Right renal pelvis (tissue), 4 donors: ENCODE data around the gene S100A8. TPM values are rescaled to one million over a fixed set of nuclear protein-coding genes. Genes with fewer than 3 reads are reported as not detected.

Experiments used
- DNase-seq, 4 donors: peaks; one replicate each; pipeline ENCODE4 v3.0.0-alpha.2; 2013; ENCODE audit warnings: low read depth in 4 of 4, low spot score in 3 of 4, missing footprints in 1 of 4
- polyA plus RNA-seq, 4 donors: library from polyadenylated mRNA; unstranded; fragments of 120-200 nt; gene quantifications; one replicate each; pipeline ENCODE4 v1.2.1, GENCODE V29; 2013; ENCODE audit not compliant: insufficient read length in 4 of 4

The S100A8 gene
- polyA plus RNA-seq, 4 donors, result 4.5 to 15.2 (median 10.9) TPM

GRCh38 chr1:153393926-153394325 is 3.1 kb upstream of the S100A8 start:
- no peak for DNase-seq

- DNase-seq, result no peak
Observed at GRCh38 chr1:153392822-153393221, 1.9 kb upstream of the S100A8 start.

DNA sequence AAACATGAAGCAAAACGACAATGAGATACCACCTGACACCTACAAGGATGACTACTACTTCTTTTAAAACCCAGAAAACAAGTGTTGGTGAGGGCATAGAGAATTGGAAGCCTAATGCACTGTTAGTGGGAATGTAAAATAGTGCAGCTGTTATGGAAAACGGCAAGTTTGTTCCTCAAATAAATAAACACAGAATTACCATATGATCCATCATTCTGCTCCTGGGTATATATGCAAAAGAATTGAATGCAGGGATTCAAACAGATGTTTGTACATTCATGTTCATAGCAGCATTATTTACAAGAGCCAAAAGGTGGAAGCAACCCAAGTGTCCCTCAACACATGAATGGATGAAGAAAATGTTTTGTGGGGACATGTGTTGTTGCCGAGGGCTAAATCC is 1.4 kb upstream of the S100A8 start:
- DNase-seq, result no peak

GRCh38 chr1:153389973-153390879 is 647 bp downstream of the S100A8 start:
- no peak for DNase-seq

GRCh38 chr1:153389401-153389800 is 1.5 kb downstream of the S100A8 start:
- DNase-seq, result no peak

- DNase-seq, result no peak
Observed at GRCh38 chr1:153387785-153388184, 3.1 kb downstream of the S100A8 start.

DNA sequence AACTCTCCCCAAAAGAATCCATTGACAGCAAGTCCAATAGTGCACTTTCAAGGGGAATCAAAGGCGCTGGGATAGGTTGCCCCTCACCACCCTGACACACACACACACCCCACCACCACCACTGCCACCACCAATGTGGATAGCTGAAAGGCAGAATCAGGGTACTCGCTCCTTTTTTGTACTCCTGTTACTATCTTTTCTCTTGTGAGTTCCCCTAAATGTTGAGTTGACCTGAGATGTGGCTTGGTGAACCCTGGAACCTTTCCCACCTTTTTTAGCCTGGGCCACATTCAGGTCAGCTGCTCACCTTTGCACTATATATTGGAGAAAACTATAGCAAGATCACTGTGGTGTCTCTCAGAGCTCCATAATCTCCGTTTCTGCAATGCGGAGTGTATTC is 3.9 kb downstream of the S100A8 start:
- DNase-seq, result no peak

DNA sequence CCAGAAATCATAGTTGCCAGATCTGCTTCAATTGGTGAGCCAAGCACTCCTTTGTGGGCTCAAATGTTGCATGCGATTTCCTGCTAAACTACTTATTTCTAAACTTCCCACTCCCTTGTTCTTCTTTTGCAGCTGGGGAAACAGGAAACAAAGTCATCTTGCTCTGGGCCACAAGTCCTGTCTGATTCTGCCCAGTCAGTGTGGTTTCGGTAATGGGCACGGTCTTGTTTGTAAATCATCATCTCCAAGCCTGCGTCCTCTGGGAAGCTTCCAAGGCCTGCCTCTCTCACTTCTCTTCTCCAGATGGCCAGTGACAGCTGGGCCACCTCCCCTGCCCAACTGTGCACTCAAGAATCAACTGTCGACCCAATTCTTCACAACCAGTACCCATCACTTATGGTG is 4.4 kb downstream of the S100A8 start:
- no peak for DNase-seq

GRCh38 chr1:153384958-153385580 is 5.8 kb downstream of the S100A8 start:
- DNase-seq, result no peak

GRCh38 chr1:153380711-153381110 is 10.2 kb downstream of the S100A8 start:
- no peak for DNase-seq

DNA sequence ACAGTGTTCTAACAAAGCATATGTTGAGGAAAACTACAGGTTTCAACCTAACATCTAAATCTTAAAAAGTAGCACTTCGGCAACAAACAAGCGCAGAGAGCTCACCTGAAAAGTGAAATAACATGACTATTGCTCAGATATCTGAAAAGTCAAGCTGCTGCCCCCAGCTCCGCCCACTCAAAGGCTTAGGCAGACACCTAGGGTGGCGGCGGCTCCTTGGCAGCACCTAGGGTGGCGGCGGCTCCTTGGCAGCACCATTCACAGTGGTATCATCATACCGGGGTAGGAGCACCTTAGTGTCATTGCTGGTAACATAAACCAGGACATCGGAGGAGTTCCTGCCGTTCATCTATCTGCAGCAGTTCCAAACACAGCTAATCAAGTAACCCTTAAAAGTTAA is 11.3 kb downstream of the S100A8 start:
- no peak for DNase-seq

DNA sequence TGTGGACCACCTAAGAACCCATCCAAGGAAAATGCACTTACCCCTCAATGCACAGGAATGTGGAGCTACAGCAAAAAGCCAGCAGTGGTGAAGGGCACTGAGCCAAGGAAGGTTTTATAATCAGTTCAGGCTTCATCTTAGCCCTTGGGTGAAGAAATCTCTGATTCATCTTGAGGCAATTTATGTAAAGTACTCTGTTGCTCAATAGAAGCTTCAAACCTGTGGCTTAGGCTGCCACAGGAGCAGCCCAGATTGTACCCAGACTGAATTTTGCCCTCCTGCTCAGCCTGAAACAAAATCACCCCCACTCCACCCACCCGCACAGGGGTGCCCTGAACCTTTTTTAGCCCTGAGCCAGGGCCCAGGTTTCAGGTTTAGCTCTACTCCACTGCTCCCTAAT is 15.4 kb downstream of the S100A8 start, which contains the start of gene S100A12:
Gene S100A12 (minus strand): TSS at position 111 of the 400 bp plus-strand sequence. CDS start 1,029 bp downstream, outside the sequence.
- no peak for DNase-seq

- no peak for DNase-seq
Observed at GRCh38 chr1:153374071-153374470, 16.8 kb downstream of the S100A8 start.

- DNase-seq, result no peak
Observed at GRCh38 chr1:153372571-153372970, 18.3 kb downstream of the S100A8 start.

GRCh38 chr1:153371231-153371630 is 19.6 kb downstream of the S100A8 start:
- DNase-seq, result no peak

DNA sequence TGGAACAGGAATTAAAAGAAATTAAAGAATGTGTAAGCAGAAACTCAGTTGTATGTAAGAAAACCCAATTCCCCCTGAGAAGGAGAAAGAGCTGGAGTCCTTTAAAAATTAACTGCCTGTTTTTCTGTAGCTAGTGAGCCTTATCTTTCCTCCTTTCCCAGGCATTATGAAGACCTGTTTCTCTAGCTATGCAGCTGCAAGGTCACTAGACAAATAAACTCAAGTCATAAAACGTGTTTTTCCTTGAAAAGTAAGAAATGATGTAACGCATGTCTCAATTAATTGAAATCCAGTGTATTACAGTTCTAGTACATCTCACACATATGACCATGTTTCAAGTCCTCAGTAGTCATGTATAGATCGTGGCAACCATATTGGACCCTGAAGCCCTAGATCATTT is 20.7 kb downstream of the S100A8 start:
- no peak for DNase-seq

GRCh38 chr1:153368495-153368894 is 22.4 kb downstream of the S100A8 start:
- DNase-seq, result no peak

DNA sequence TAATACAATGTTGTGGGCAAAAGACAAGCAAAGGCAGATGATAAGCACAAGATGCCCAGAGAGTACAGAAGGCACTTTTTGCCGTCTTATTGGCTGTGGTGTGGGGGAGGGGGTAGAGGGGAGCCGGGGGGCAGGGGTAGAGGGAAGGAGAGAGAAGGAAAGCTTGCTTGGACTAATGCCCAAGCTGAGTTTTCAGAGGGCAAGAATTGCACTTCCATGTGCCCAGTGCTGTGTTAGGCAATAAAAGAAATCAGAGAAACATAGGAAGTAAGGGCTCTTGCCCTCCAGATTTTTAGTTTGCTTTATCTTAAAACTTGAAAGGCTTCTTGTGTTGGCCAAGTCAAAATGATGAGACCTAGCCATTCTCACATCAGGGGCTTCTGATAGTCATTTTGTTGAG is 23.8 kb downstream of the S100A8 start:
- no peak for DNase-seq

GRCh38 chr1:153366261-153366660 is 24.6 kb downstream of the S100A8 start:
- no peak for DNase-seq

DNA sequence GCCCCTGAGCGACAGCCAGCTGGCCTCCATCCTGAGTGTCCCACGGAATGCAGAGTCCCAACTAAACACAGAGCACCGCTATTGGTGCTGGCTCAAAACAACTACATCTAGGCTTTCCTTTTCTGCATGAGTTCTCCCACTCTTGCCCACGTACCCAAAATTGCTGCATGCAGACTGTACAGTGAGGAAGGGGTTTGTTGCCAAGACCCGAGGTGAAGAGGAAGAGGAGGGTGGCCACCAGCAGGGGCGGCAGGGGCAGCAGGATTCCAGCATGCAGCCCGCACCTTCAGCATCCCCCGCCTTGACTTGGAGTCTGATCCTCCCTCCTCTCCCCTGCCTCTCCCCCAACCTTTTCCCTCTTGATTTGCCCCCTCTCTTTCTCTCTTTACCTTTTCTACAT is 25.2 kb downstream of the S100A8 start:
- DNase-seq, result no peak

DNA sequence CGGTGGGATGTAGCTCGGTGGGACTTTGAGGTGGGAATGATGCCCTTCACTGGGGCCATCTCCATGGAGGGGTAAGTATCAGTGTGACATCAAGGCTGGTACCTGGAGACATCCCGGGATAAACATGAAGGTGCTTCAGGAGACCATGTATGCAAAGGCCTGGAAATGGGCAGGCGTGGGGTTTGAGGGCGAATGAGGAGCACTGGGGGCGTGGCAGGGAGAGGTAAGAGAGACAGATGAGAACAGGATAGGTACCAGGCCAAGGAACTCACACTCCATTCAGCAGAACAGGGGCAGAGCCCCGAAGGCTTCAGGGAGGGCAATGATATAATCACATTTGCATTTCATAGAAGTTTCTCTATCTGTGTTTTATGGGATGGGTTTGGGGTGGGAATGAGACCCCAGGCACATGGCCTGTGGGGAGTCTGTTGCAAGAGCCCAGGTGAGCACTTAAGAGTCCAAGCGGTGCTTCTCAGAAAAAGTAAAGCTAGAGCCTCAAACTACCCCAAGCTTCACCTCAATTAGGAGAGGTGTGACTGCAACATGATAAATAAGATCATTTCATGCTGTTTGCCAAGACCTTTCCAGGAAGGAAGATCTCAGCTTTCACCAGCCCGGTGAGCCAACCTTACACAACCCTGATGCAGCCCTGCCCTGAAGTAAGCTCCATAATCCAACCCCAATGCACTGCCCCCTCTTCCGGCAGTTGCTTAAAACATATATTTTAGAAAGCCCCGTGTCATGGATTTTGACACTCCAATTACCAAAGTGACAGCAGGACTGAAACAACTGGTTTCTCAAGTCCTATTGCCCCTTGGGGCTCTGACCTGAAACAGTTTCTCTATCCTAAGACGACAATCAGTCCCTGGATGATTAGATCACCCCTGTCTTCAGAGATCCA is 25.9 kb downstream of the S100A8 start:
- no peak for DNase-seq
